WTC11 (cell line): ENCODE results near the gene MAP1LC3B. TPM values are rescaled to one million over a fixed set of nuclear protein-coding genes. Genes with fewer than 3 reads are reported as not detected.
A peak's percentile ranks its signal among the peaks of the same experiment; 100 is the strongest.
"Not testable (repeated sequence)": the region's sequence is repeated elsewhere in the genome, so short reads cannot be mapped to it uniquely, and the experiment has no call there.

Experiments used
- ATAC-seq: fragments of 200-7000 bp; cut with Tn5 transposase; 2 replicates; pipeline ENCODE4 v1.10.0; 2021; ENCODE audit warnings: mild to moderate bottlenecking, moderate library complexity
- CTCF ChIA-PET: fragments of 300-600 bp; sonication (Branson Sonifier 250); formaldehyde crosslinking; loops from one replicate; lab custom pipeline; 2021; ENCODE audit warnings: antibody characterized with exemption; lab: Charles Lee
- POLR2A ChIA-PET: fragments of 350-600 bp; sonication (Branson Sonifier 250); formaldehyde crosslinking; loops from one replicate; lab custom pipeline; 2021; ENCODE audit warnings: antibody characterized with exemption; lab: Charles Lee
- DNase-seq: peaks from one replicate; pipeline ENCODE4 v3.0.0; 2021; ENCODE audit warnings: low spot score
- H3K27ac Mint-ChIP-seq: 2 replicates; pipeline ENCODE4 v1.8.0; 2021; ENCODE audit warnings: mixed read lengths
- H3K27me3 Mint-ChIP-seq: 2 replicates; pipeline ENCODE4 v1.8.0; 2021; ENCODE audit warnings: low read depth, mild to moderate bottlenecking, moderate library complexity, mixed read lengths
- H3K36me3 Mint-ChIP-seq: 2 replicates; pipeline ENCODE4 v1.8.0; 2021; ENCODE audit warnings: mixed read lengths
- H3K4me1 Mint-ChIP-seq: 2 replicates; pipeline ENCODE4 v1.8.0; 2022; ENCODE audit warnings: mixed read lengths
- H3K4me3 Mint-ChIP-seq: 2 replicates; pipeline ENCODE4 v1.8.0; 2021; ENCODE audit warnings: mild to moderate bottlenecking, moderate library complexity, mixed read lengths
- H3K9me3 Mint-ChIP-seq: 2 replicates; pipeline ENCODE4 v1.8.0; 2021; ENCODE audit warnings: mixed read lengths
- AR ChIP-seq: fragments of 250-450 bp; sonication (Bioruptor Pico); IDR thresholded peaks from 2 replicates; pipeline ENCODE4 v1.9.0; 2021; ENCODE audit warnings: mild to moderate bottlenecking
- ATF2 ChIP-seq: sonication (generic); formaldehyde crosslinking; IDR thresholded peaks from 2 replicates; pipeline ENCODE4 v1.8.1; 2022; ENCODE audit warnings: low read depth, missing genetic modification reagents, borderline replicate concordance
- E2F5 ChIP-seq: sonication (generic); formaldehyde crosslinking; IDR thresholded peaks from 2 replicates; pipeline ENCODE4 v1.8.1; 2022; ENCODE audit warnings: mild to moderate bottlenecking, moderate library complexity, missing genetic modification reagents
- FOXK1 ChIP-seq: sonication (generic); formaldehyde crosslinking; IDR thresholded peaks from 2 replicates; pipeline ENCODE4 v1.8.0; 2022; ENCODE audit warnings: mild to moderate bottlenecking, moderate library complexity, missing genetic modification reagents
- FOXP4 ChIP-seq: sonication (generic); formaldehyde crosslinking; IDR thresholded peaks from 2 replicates; pipeline ENCODE4 v1.8.0; 2022; ENCODE audit warnings: mild to moderate bottlenecking, missing genetic modification reagents
- GABPB1 ChIP-seq: sonication (generic); formaldehyde crosslinking; IDR thresholded peaks from 2 replicates; pipeline ENCODE4 v1.8.1; 2023; ENCODE audit warnings: mild to moderate bottlenecking, missing genetic modification reagents
- GTF2I ChIP-seq: fragments of 250-450 bp; sonication (Bioruptor Pico); conservative IDR thresholded peaks from 2 replicates; pipeline ENCODE4 v1.4.0; 2021; ENCODE audit warnings: mild to moderate bottlenecking
- HMGA2 ChIP-seq: fragments of 250-450 bp; sonication (Bioruptor Pico); IDR thresholded peaks from 2 replicates; pipeline ENCODE4 v1.4.0; 2021; ENCODE audit warnings: mild to moderate bottlenecking, moderate library complexity
- NFATC4 ChIP-seq: fragments of 250-450 bp; sonication (Bioruptor Pico); IDR thresholded peaks from 2 replicates; pipeline ENCODE4 v1.9.0; 2021; ENCODE audit warnings: mild to moderate bottlenecking
- NFYB ChIP-seq: sonication (generic); formaldehyde crosslinking; conservative IDR thresholded peaks from 2 replicates; pipeline ENCODE4 v1.8.0; 2022; ENCODE audit warnings: low read depth, missing genetic modification reagents
- RORB ChIP-seq: fragments of 250-450 bp; sonication (Bioruptor Pico); IDR thresholded peaks from 2 replicates; pipeline ENCODE4 v1.9.0; 2021; ENCODE audit warnings: mild to moderate bottlenecking
- ZMAT4 ChIP-seq: fragments of 250-450 bp; sonication (Bioruptor Pico); IDR thresholded peaks from 2 replicates; pipeline ENCODE4 v1.9.0; 2021; ENCODE audit warnings: mild to moderate bottlenecking
- ZNF121 ChIP-seq: sonication (generic); formaldehyde crosslinking; IDR thresholded peaks from 2 replicates; pipeline ENCODE4 v1.8.0; 2023; ENCODE audit warnings: missing genetic modification reagents
- total RNA-seq: library from RNA; stranded (reverse); gene quantifications from 3 replicates; pipeline ENCODE4 v1.2.3, GENCODE V29; 2021

MAP1LC3B gene
- total RNA-seq, 1 experiment from 2014 or later = 46.9 TPM

- ChIA-PET POLR2A (no interaction called here), CTCF (no interaction called here)
- H3K27me3 Mint-ChIP-seq = peaks cover 3% of the 10 kb centered on the region; the same call in 1 of the 2 replicates
- ATAC-seq (no peak), DNase-seq (no peak)
- no peaks in the 10 kb centered on the region for H3K9me3 Mint-ChIP-seq
- H3K4me3 Mint-ChIP-seq = no peak overlapping the region
- H3K27ac Mint-ChIP-seq = no peak overlapping the region
- TF ChIP-seq GABPB1 (CRISPR knock-in tag) = peak; percentile 65; the same call in 1 of the 2 replicates
- TF ChIP-seq E2F5 (CRISPR knock-in tag) = no peak
- no peak for TF ChIP-seq NFATC4 (CRISPR knock-in tag)
- H3K36me3 Mint-ChIP-seq = no peaks in the 10 kb centered on the region
- peaks cover 33% of the 10 kb centered on the region for H3K4me1 Mint-ChIP-seq
These were observed 2.9 kb upstream of the MAP1LC3B start for GRCh38 chr16:87389245-87389644.

GRCh38 chr16:87389914-87390313 lies 2.2 kb upstream of the MAP1LC3B start:
- H3K9me3 Mint-ChIP-seq, POLR2A ChIA-PET, DNase-seq, H3K27me3 Mint-ChIP-seq, ATAC-seq, H3K27ac Mint-ChIP-seq, H3K36me3 Mint-ChIP-seq, H3K4me3 Mint-ChIP-seq, CTCF ChIA-PET: not testable (repeated sequence)
- H3K4me1 Mint-ChIP-seq = peaks cover 38% of the 10 kb centered on the region

GRCh38 chr16:87390641-87391323 lies 1.4 kb upstream of the MAP1LC3B start:
- H3K27me3 Mint-ChIP-seq = peaks cover 3% of the 10 kb centered on the region; the same call in 1 of the 2 replicates
- no peak for TF ChIP-seq NFYB (CRISPR knock-in tag)
- no peak for TF ChIP-seq FOXP4 (CRISPR knock-in tag)
- no peak for TF ChIP-seq FOXK1 (CRISPR knock-in tag)
- TF ChIP-seq GTF2I = peak; percentile 68; the same call in 1 of the 2 replicates
- TF ChIP-seq ATF2 (CRISPR knock-in tag) = no peak
- peak; percentile 99 for TF ChIP-seq ZNF121 (CRISPR knock-in tag)
- TF ChIP-seq NFATC4 (CRISPR knock-in tag) = no peak
- TF ChIP-seq AR (CRISPR knock-in tag) = no peak
- no peak for TF ChIP-seq RORB (CRISPR knock-in tag)
- TF ChIP-seq HMGA2 (CRISPR knock-in tag) = no peak
- no peak for TF ChIP-seq ZMAT4 (CRISPR knock-in tag)
- TF ChIP-seq, all 79 proteins: peak for 2
- DNase-seq = no peak
- ChIA-PET CTCF (no interaction called here), POLR2A (no interaction called here)
- ATAC-seq = no peak
- Mint-ChIP-seq H3K36me3 (no peaks in the 10 kb centered on the region), H3K9me3 (no peaks in the 10 kb centered on the region), H3K4me3 (peak overlapping the region; percentile 83), H3K27ac (no peak overlapping the region), H3K4me1 (peaks cover 44% of the 10 kb centered on the region)
